Fibroblast of skin of left biceps (primary cell): Measurements from ENCODE around the gene RABGAP1L.
"Not testable (repeated sequence)": the region's sequence is repeated elsewhere in the genome, so short reads cannot be mapped to it uniquely, and the experiment has no call there.

ENCODE experiments used
- DNase-seq, 2 experiments: peaks; one replicate each; pipeline ENCODE4 v3.0.0-alpha.2; 2013; ENCODE audit warnings: low read depth in 2 of 2

RABGAP1L gene

DNA sequence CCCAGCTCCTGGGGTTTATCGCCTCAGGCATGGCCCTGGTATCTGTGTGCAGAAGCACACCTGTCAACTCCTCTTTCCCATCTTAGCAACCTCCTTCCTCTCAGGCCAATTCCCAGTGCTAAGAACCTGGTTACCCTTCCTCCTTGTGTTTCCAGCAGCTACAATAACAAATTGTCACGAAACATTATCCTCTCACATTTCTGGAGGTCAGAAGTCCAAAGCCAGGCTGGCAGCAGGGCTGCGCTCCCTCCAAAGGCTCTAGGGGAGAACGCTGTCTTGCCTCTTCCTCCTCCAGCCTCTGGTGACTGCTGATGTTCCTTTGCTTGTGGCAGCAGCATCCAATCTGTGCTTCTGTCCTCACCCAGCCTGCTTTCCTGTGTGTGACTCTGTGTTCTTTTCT, 874.6 kb downstream of the RABGAP1L start:
- no peak for DNase-seq

DNA sequence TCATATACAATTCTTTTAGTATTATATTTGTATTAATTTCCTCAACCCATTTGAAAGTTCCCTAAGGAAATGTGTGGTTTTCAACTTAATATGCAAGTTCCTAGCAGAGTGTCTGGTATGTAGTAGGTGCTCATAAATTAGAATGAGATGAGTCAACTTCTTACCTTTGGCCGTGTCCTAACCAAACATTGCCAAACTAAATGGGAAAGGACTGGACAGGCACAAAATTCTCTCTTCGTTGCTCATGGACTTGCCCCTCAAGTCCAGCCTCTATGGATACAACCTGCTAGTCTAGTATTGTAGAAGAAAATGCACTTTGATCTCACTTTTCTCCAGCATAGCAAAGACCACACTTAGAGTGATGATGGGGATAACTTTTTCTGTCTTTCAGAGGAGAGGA, 875.5 kb downstream of the RABGAP1L start:
- DNase-seq: no peak

DNA sequence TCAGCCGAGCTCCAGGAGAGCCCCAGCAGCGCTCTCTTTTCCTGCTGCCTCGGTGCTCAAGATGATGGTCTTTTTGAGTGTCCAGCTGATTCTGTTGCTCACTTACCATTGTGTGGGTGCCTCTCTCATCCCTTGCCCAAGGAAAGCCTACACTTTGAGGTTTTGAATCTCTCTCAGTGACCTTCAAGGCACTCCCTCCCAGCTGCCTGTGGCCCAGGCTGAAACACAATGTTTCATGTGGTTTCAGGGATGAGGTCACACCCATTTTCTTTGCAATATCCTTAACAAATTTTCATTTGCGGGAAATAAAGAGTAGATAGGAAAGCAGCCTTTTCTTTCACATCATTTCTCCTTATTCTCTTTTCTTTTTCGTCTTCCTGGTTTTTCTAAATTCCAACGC, 876.5 kb downstream of the RABGAP1L start:
- no peak for DNase-seq

DNA sequence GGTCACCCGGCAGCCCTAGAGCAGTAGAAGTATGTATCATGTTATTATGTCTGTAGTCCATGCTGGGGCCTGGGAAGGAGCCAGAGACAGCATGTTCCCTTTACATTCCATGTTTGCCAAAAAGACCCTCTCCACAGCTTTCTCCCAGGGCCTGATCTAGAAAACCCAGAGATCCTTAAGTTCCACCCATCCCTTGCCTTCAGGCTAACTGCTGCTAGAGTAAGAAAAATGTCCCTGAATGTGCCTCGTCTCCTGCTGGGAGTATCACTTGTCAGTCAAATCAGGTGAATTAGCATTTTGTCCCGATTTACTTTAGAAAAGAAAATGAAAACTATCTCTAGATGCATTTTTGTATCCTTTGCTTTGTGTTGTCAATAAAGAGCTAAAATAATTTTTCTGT, 877.2 kb downstream of the RABGAP1L start:
- DNase-seq: no peak

GRCh38 chr1:175037416-175037815, 878.1 kb downstream of the RABGAP1L start:
- no peak for DNase-seq

- no peak for DNase-seq
Observed at GRCh38 chr1:175040324-175040879, 881.1 kb downstream of the RABGAP1L start.

DNA sequence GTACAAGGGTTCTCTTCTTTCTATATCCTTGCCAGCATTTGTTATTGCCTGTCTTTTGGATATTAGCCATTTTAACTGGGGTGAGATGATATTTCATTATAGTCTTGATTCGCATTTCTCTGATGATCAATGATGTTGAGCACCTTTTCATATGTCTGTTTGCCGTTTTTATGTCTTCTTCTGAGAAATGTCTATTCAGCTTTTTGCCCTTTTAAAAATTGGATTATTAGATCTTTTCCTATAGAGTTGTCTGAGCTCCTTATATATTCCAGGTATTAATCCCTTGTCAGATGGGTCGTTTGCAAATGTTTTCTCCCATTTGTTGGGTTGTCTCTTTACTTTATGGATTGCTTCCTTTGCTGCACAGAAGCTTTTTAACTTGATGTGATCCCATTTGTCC, 883.3 kb downstream of the RABGAP1L start:
- DNase-seq: no peak

GRCh38 chr1:175043824-175044223, 884.5 kb downstream of the RABGAP1L start:
- DNase-seq: no peak

DNA sequence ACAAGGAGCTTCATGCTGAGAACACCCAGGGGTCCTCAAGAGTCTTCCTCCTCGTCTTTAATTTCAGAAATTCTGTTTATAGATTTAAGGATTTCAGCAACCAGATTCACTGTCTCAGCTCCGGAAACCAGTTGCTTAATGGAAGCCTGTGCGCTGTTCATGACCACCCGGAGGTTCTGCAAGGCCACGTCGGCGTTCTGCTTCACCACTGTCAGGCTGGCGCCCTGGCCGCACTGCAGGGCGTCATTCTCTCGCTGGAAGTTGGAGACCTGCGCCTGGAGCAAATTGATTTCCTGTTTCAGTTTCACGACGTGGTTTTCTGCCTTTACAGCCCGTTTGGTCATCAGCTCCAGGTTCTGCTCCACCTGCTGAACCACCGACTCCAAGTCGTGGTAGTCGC, 885.3 kb downstream of the RABGAP1L start:
- DNase-seq: not testable (repeated sequence)
